GM12878 (cell line): ENCODE results near the gene CTSD. TPM values are rescaled to one million over a fixed set of nuclear protein-coding genes. Genes with fewer than 3 reads are reported as not detected.

Experiments used
- ATAC-seq: fragments of 200-7000 bp; cut with Tn5 transposase; 3 replicates; pipeline ENCODE4 v1.9.1; 2020; ENCODE audit warnings: mild to moderate bottlenecking, moderate library complexity
- BruUV-seq: library from RNA; stranded (reverse); fragments of 400-500 nt; replicated peaks from 2 replicates; lab custom pipeline; 2021; lab: Mats Ljungman, UMichigan
- CTCF ChIA-PET: fragments of 300-600 bp; sonication (Branson Sonifier 250); formaldehyde crosslinking; extraction: SDS; loops from one replicate; lab custom pipeline; 2021; ENCODE audit warnings: inconsistent platforms; lab: Yijun Ruan, JAX
- POLR2A ChIA-PET: fragments of 350-600 bp; formaldehyde crosslinking; extraction: SDS; loops from one replicate; lab custom pipeline; 2021; ENCODE audit warnings: inconsistent platforms; lab: Charles Lee
- RAD21 ChIA-PET: fragments of 300-600 bp; sonication (Branson Sonifier 250); formaldehyde crosslinking; loops from one replicate; lab custom pipeline; 2023; ENCODE audit warnings: antibody characterized with exemption; ENCODE audit not compliant: unreplicated experiment; lab: Charles Lee
- SMC1A ChIA-PET: fragments of 300-600 bp; sonication (Branson Sonifier 250); formaldehyde crosslinking; loops from one replicate; lab custom pipeline; 2023; ENCODE audit not compliant: unreplicated experiment, uncharacterized antibody; lab: Charles Lee
- DNase-seq: peaks from one replicate; pipeline ENCODE4 v3.0.0-alpha.2; 2011; ENCODE audit warnings: low read depth, low spot score
- FAIRE-seq: peaks from 3 replicates; lab custom pipeline; 2011; peaks lifted over from hg19 to GRCh38; lab: Jason Lieb, UNC
- H2AFZ ChIP-seq: 2 replicates; pipeline ENCODE4 v1.6.0; 2011; ENCODE audit warnings: low read depth, low read length, control low read depth; ENCODE audit not compliant: control insufficient read depth
- H3K27ac ChIP-seq: 2 replicates; pipeline ENCODE4 v1.5.1; 2011; ENCODE audit warnings: control low read depth; ENCODE audit not compliant: control insufficient read depth, insufficient read depth
- H3K27me3 ChIP-seq, 2 experiments: replicated peaks in 1 of 2; 2 replicates each; pipeline versions ENCODE4 v1.6.0 to v1.6.1; 2011; ENCODE audit warnings: low read length in 1 of 2; ENCODE audit not compliant: control insufficient read depth in 2 of 2, insufficient read depth in 2 of 2
- H3K36me3 ChIP-seq, 2 experiments: 2 replicates each; pipeline ENCODE4 v1.5.1; 2011; ENCODE audit warnings: low read length in 1 of 2; ENCODE audit not compliant: control insufficient read depth in 2 of 2, insufficient read depth in 2 of 2
- H3K4me1 ChIP-seq: 2 replicates; pipeline ENCODE4 v1.6.1; 2011; ENCODE audit warnings: mild to moderate bottlenecking, low read length, moderate library complexity, mixed read lengths; ENCODE audit not compliant: control insufficient read depth, insufficient read depth
- H3K4me2 ChIP-seq: 2 replicates; pipeline ENCODE4 v1.6.0; 2011; ENCODE audit warnings: control low read depth; ENCODE audit not compliant: control insufficient read depth, insufficient read depth
- H3K4me3 ChIP-seq: fragments of 200-600 bp; sonication (generic); 2 replicates; pipeline ENCODE4 v1.5.1; 2016
- H3K79me2 ChIP-seq: 2 replicates; pipeline ENCODE4 v1.6.0; 2011; ENCODE audit warnings: low read length; ENCODE audit not compliant: control insufficient read depth, insufficient read depth
- H3K9ac ChIP-seq: 2 replicates; pipeline ENCODE4 v1.8.0; 2011; ENCODE audit warnings: low read length, control low read depth, mixed read lengths; ENCODE audit not compliant: control insufficient read depth, insufficient read depth
- H3K9me3 ChIP-seq: replicated peaks from 3 replicates; pipeline ENCODE4 v1.5.1; 2011; ENCODE audit warnings: mild to moderate bottlenecking, low read length; ENCODE audit not compliant: control insufficient read depth, insufficient read depth
- H4K20me1 ChIP-seq: 2 replicates; pipeline ENCODE4 v1.6.0; 2011; ENCODE audit not compliant: control insufficient read depth, insufficient read depth
- BACH1 ChIP-seq: fragments of 450-650 bp; IDR thresholded peaks from 2 replicates; pipeline ENCODE4 v1.6.1; 2017; ENCODE audit warnings: mild to moderate bottlenecking, borderline replicate concordance
- BCL11A ChIP-seq: IDR thresholded peaks from 2 replicates; pipeline ENCODE4 v1.6.1; 2011; ENCODE audit warnings: low read depth, low read length
- CTCF ChIP-seq, 3 experiments: IDR thresholded peaks in 2 of 3; conservative IDR thresholded peaks in 1 of 3; 2 replicates each; pipeline ENCODE4 v1.5.1; 2011; ENCODE audit warnings: low read depth in 3 of 3, low read length in 3 of 3, mild to moderate bottlenecking in 3 of 3, control low read depth in 2 of 3, moderate library complexity in 2 of 3, inconsistent platforms in 1 of 3, mixed read lengths in 1 of 3; ENCODE audit not compliant: control insufficient read depth in 2 of 3, insufficient read depth in 1 of 3; ENCODE audit errors: extremely low read depth in 1 of 3
- E2F8 ChIP-seq: fragments of 450-650 bp; IDR thresholded peaks from 2 replicates; pipeline ENCODE4 v1.6.1; 2018; ENCODE audit warnings: mild to moderate bottlenecking, low read depth, moderate library complexity; ENCODE audit not compliant: partially characterized antibody
- FOS ChIP-seq: IDR thresholded peaks from 3 replicates; pipeline ENCODE4 v1.6.1; 2011; ENCODE audit warnings: borderline replicate concordance; ENCODE audit not compliant: insufficient read length; ENCODE audit errors: extremely low read depth
- FOXK2 ChIP-seq: fragments of 450-650 bp; IDR thresholded peaks from 2 replicates; pipeline ENCODE4 v1.6.1; 2017; ENCODE audit warnings: mild to moderate bottlenecking, moderate library complexity
- IKZF1 ChIP-seq: fragments of 450-650 bp; conservative IDR thresholded peaks from 2 replicates; pipeline ENCODE4 v1.6.1; 2017; ENCODE audit warnings: antibody characterized with exemption, mild to moderate bottlenecking
- KDM1A ChIP-seq: fragments of 200-600 bp; sonication (generic); IDR thresholded peaks from 2 replicates; pipeline ENCODE4 v1.6.1; 2016; ENCODE audit warnings: borderline replicate concordance
- MEF2A ChIP-seq: IDR thresholded peaks from 2 replicates; pipeline ENCODE4 v1.6.1; 2011; ENCODE audit warnings: low read depth, mild to moderate bottlenecking, low read length, moderate library complexity; ENCODE audit not compliant: insufficient read depth
- NFYA ChIP-seq: IDR thresholded peaks from 2 replicates; pipeline ENCODE4 v1.6.1; 2011; ENCODE audit warnings: low read depth, mild to moderate bottlenecking, low read length, improper control_type of control experiment, borderline replicate concordance
- NR2C1 ChIP-seq: fragments of 450-650 bp; IDR thresholded peaks from 2 replicates; pipeline ENCODE4 v1.6.1; 2017; ENCODE audit warnings: antibody characterized with exemption, mild to moderate bottlenecking, moderate library complexity
- SIN3A ChIP-seq: IDR thresholded peaks from 2 replicates; pipeline ENCODE4 v1.6.1; 2012; ENCODE audit warnings: low read depth, low read length, improper control_type of control experiment
- SKIL ChIP-seq: fragments of 450-650 bp; IDR thresholded peaks from 2 replicates; pipeline ENCODE4 v1.6.1; 2017; ENCODE audit warnings: mild to moderate bottlenecking, low read depth, inconsistent platforms; ENCODE audit not compliant: poor library complexity, severe bottlenecking
- TCF12 ChIP-seq: IDR thresholded peaks from 2 replicates; pipeline ENCODE4 v1.6.1; 2011; ENCODE audit warnings: low read depth, mild to moderate bottlenecking, low read length
- ZNF622 ChIP-seq: fragments of 450-650 bp; IDR thresholded peaks from 2 replicates; pipeline ENCODE4 v1.6.1; 2017; ENCODE audit warnings: mild to moderate bottlenecking, inconsistent platforms
- ZSCAN29 ChIP-seq: fragments of 450-650 bp; IDR thresholded peaks from 2 replicates; pipeline ENCODE4 v1.6.1; 2017; ENCODE audit warnings: mild to moderate bottlenecking, moderate library complexity
- WGBS: methylation state at CpG from one replicate; pipeline ENCODE4 v1.1.6; 2016; ENCODE audit warnings: low lambda C conversion rate; ENCODE audit not compliant: insufficient replicate concordance, insufficient coverage; ENCODE audit errors: missing lambda C conversion rate; 5-methylcytosine and 5-hydroxymethylcytosine counted together
- in situ Hi-C: fragments of 300-500 bp; cut with MboI; formaldehyde crosslinking; loops from 9 replicates; pipeline ENCODE4 v1.14.3; 2018; ENCODE audit warnings: mixed read lengths
- intact Hi-C: fragments of 100-400 bp; cut with micrococcal nuclease; formaldehyde crosslinking; loops from one replicate; pipeline ENCODE4 v1.14.2; 2022; ENCODE audit not compliant: unreplicated experiment
- polyA plus RNA-seq, 11 experiments: library from polyadenylated mRNA; depleted of rRNA in 4 of 11; unstranded in 6 of 11; stranded (reverse) in 5 of 11; fragments of >200 nt; fragmentation: Nextera tagmentation in 4 of 11; fragmentation: Illumina TruSeq in 1 of 11; extraction: Ambion mirVana in 4 of 11; extraction: Trizol in 1 of 11; gene quantifications; 1 replicate in 1 of 11; 2 replicates in 10 of 11; pipeline versions ENCODE4 v1.2.1 to v1.2.3, GENCODE V29; 2011 to 2016; ENCODE audit warnings: inconsistent platforms in 2 of 11, missing spikeins in 2 of 11, low read depth in 1 of 11
- total RNA-seq, 4 experiments: library from RNA; depleted of rRNA in 3 of 4; stranded (reverse); fragments of >200 nt in 3 of 4; fragmentation: Illumina TruSeq in 1 of 4; extraction: Trizol in 1 of 4; gene quantifications; 2 replicates each; pipeline versions ENCODE4 v1.2.1 to v1.2.3, GENCODE V29; 2013 to 2021

CTSD gene
- total and polyA plus RNA-seq, 10 of the 15 experiments (the other 5 are each of a cell fraction or from before 2014, with no cell fraction given) = 0.42 to 54.6 (median 25.0) TPM

DNA sequence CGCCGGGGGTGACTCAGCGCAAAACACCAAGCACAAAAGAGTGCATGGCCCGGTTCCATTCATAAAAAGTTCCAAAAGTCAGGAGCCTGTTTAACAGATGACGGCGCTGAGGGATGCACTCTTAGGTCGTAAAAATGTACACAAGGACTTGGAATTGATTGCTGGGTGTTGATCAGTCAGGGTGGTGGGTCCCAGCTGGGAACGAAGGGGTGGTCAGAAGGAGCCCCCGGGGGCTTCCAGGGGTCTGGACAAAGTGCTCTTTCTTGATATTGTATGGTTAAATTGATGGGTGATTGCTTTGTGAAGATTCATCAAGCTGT is 34.1 kb downstream of the CTSD start:
- Histone ChIP-seq H3K4me1 (no peaks in the 10 kb centered on the region), H3K79me2 (no peaks in the 10 kb centered on the region), H3K27me3 (0 out of 4 replicates have a peak, but pooled peaks cover 0 to 6% of the 10 kb centered on the region in 2 experiments), H2AFZ (no peak overlapping the region), H3K36me3 (no peaks in the 10 kb centered on the region), H4K20me1 (no peaks in the 10 kb centered on the region), H3K4me2 (no peak overlapping the region), H3K9ac (no peak overlapping the region), H3K27ac (no peak overlapping the region), H3K4me3 (no peak overlapping the region), H3K9me3 (no peaks in the 10 kb centered on the region)
- ChIA-PET CTCF (no interaction called here), POLR2A (no interaction called here), RAD21 (no interaction called here), SMC1A (no interaction called here)
- no peak for ATAC-seq
- FAIRE-seq = no peak
- intact Hi-C loops (no loop called here), in situ Hi-C loops (no loop called here)
- BruUV-seq = no TSS peak
- TF ChIP-seq NR2C1 (no peak), E2F8 (no peak), SKIL (no peak), SIN3A (no peak), BACH1 (no peak), IKZF1 (no peak), TCF12 (no peak), CTCF (IDR thresholded peaks at IDR 0.05 in 2 of 3, conservative IDR thresholded peaks at IDR 0.05 in 1 of 3; ENCODE audit: control insufficient read depth in 2 of 3, extremely low read depth in 1 of 3, insufficient read depth in 1 of 3, low read depth in 3 of 3, low read length in 3 of 3) (no peak), FOXK2 (no peak), BCL11A (no peak), NFYA (no peak), FOS (no peak), ZNF622 (no peak), ZSCAN29 (no peak), KDM1A (no peak), MEF2A (no peak)
- no peak for DNase-seq
- WGBS = 40% methylated on average over 9 of the region's 9 CpGs
